Measurements from ENCODE around the gene MECP2. TPM values are rescaled to one million over a fixed set of nuclear protein-coding genes. Genes with fewer than 3 reads are reported as not detected.
A peak's percentile ranks its signal among the peaks of the same experiment; 100 is the strongest.

Gene MECP2
- total and polyA plus RNA-seq, 8 donors = 25.5 to 47.1 (median 31.9) TPM

DNA sequence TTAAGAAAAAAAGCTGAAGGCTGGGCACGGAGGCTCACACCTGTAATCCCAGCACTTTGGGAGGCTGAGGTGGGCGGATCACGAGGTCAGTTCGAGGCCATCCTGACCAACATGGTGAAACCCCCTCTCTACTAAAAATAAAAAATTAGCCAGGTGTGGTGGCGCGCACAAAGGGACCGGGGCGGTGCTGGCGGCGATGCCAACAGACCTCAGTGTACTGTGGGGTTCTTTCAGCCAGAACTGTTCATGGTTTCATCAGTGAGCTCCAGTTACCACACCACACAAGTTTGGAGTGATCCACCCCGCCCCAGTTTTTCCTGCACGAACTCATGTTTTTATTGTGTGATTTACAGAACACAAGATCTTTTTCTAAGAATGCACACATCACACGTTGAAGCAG, 56.7 kb downstream of the MECP2 start:
- peak overlapping the region; percentile 9 to 85 for H3K27ac ChIP-seq
- H3K36me3 ChIP-seq = no peaks in the 10 kb centered on the region
- DNase-seq (no peak), ATAC-seq (no peak)
- no peak overlapping the region for H3K4me3 ChIP-seq
- H3K27me3 ChIP-seq = no peaks in the 10 kb centered on the region
- TF ChIP-seq, protein P1, sequence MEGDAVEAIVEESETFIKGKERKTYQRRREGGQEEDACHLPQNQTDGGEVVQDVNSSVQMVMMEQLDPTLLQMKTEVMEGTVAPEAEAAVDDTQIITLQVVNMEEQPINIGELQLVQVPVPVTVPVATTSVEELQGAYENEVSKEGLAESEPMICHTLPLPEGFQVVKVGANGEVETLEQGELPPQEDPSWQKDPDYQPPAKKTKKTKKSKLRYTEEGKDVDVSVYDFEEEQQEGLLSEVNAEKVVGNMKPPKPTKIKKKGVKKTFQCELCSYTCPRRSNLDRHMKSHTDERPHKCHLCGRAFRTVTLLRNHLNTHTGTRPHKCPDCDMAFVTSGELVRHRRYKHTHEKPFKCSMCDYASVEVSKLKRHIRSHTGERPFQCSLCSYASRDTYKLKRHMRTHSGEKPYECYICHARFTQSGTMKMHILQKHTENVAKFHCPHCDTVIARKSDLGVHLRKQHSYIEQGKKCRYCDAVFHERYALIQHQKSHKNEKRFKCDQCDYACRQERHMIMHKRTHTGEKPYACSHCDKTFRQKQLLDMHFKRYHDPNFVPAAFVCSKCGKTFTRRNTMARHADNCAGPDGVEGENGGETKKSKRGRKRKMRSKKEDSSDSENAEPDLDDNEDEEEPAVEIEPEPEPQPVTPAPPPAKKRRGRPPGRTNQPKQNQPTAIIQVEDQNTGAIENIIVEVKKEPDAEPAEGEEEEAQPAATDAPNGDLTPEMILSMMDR (IDR thresholded peaks at IDR 0.05) = no peak
- H3K4me1 ChIP-seq = peaks cover 4 to 63% of the 10 kb centered on the region in 2 donors
- intact Hi-C loops (cut with DNase I) = no loop called here
- H3K9me3 ChIP-seq = no peaks in the 10 kb centered on the region

DNA sequence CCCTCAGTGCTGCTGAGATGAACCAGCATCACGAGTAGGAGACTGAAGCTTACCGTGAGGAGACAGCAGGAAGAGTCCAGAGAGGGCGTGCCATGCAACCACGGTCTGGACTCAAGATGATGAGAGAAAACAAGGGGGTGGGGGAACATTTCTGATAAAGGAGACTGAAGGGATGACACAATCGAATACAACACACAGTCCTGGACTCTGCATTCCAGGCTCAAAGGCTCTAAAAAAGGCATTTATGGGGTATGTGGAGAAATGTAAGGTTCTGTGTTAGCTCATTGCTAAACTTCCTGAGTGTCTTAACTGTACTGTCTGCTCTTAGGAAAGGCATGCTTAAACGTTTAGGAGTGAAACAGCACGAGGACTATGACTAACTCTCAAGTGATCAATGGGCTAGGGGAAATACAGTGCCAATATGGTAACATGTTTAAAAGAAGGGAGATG, 57.2 kb downstream of the MECP2 start:
- no peak overlapping the region for H3K4me3 ChIP-seq
- H3K9me3 ChIP-seq = no peaks in the 10 kb centered on the region
- peaks cover 4 to 63% of the 10 kb centered on the region in 2 donors for H3K4me1 ChIP-seq
- H3K36me3 ChIP-seq = no peaks in the 10 kb centered on the region
- intact Hi-C loops (cut with DNase I) = no loop called here
- TF ChIP-seq, protein P1 (IDR thresholded peaks at IDR 0.05) = no peak
- H3K27ac ChIP-seq = peak overlapping the region; percentile 9 to 85
- DNase-seq (no peak), ATAC-seq (peak; percentile 48)
- H3K27me3 ChIP-seq = no peaks in the 10 kb centered on the region

DNA sequence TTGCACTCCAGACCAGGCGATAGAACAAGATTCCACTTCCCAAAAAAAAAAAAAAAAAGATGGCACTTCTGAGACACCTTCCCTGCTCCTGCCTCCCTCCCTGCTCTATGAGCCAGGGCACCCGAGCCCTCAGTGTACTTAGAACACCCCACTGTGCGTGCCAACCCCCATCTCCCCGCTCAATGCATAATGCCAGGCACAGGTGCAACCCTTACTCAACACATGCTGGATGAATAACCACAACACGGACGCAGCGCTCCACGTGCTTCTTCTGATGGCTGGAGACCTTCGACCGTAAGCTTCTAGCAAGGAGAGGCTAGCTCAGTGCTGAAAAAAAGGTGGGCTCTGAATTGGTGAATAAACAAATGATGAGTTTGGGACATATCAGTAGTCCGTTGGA, 57.9 kb downstream of the MECP2 start:
- intact Hi-C loops (cut with DNase I) = no loop called here
- H3K27ac ChIP-seq = peak overlapping the region in 1 of 2 donors; percentile 85

DNA sequence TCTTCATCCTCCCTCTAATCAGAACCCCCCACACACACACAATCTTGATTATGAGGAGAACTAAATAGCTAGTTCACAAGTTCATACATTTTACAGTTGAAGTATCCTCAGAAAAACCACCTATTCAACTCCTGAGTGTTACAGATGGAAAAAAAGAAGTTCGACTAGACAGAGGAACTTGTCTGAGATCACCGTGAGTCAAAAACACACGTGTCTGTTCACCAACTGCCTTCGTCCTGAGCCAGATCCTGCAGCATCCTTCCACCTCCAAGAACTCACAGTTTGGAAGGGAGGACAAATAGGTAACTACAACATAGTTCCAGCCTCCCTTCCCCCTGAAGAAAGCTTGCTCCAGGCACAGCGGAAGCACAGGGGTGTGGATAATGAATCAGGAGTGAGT, 58.9 kb downstream of the MECP2 start:
- ATAC-seq = no peak

More for the DNA sequence above, 57.9 kb downstream of the MECP2 start:
- ATAC-seq (no peak), DNase-seq (no peak)
- peaks cover 4 to 63% of the 10 kb centered on the region in 2 donors for H3K4me1 ChIP-seq
- H3K36me3 ChIP-seq = no peaks in the 10 kb centered on the region
- no peaks in the 10 kb centered on the region for H3K9me3 ChIP-seq
- TF ChIP-seq, protein P1 (IDR thresholded peaks at IDR 0.05) = no peak
- H3K27me3 ChIP-seq = no peaks in the 10 kb centered on the region
- H3K4me3 ChIP-seq = no peak overlapping the region

DNA sequence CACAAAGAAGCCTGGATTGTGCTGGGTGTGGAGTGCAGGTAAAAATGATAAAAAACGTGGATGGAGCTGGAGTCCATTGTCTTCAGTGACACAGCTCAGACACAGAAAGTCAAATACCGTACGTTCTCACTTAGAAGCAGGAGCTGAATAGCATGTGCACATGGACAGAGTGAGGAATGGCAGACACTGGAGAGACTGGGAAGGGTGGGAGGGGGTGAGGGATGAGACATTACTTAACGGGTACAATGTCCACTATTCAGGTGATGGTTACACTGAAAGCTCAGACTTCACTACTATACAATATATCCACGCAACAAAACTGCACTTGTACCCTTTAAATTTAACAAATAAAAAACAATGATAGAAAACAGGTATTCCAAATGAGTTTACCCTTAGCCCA, 59.8 kb downstream of the MECP2 start:
- DNase-seq (no peak), ATAC-seq (no peak)
- intact Hi-C loops (cut with DNase I) = no loop called here
- H3K27ac ChIP-seq = no peak overlapping the region
- no peaks in the 10 kb centered on the region for H3K9me3 ChIP-seq
- no peak overlapping the region for H3K4me3 ChIP-seq
- TF ChIP-seq, protein P1 (IDR thresholded peaks at IDR 0.05) = no peak
- H3K27me3 ChIP-seq = no peaks in the 10 kb centered on the region
- H3K4me1 ChIP-seq = peaks cover 4 to 46% of the 10 kb centered on the region in 2 donors
- H3K36me3 ChIP-seq = no peaks in the 10 kb centered on the region

More for the DNA sequence above, 58.9 kb downstream of the MECP2 start:
- intact Hi-C loops (cut with DNase I) = no loop called here
- Histone ChIP-seq H3K27me3 (no peaks in the 10 kb centered on the region), H3K36me3 (no peaks in the 10 kb centered on the region), H3K27ac (peak overlapping the region in 1 of 2 donors; percentile 85), H3K4me1 (peaks cover 4 to 53% of the 10 kb centered on the region in 2 donors), H3K9me3 (no peaks in the 10 kb centered on the region), H3K4me3 (no peak overlapping the region)
- TF ChIP-seq, protein P1 (IDR thresholded peaks at IDR 0.05) = no peak
- DNase-seq = no peak

Data from left lung (tissue), 10 donors.